GM13977 (cell line): ENCODE measurements around the gene C1QTNF5.

Experiments
- DNase-seq: peaks from one replicate; pipeline ENCODE4 v3.0.0; 2012; ENCODE audit warnings: low spot score
- in situ Hi-C: fragments of 300-500 bp; cut with MboI; formaldehyde crosslinking; loops from one replicate; pipeline ENCODE4 v1.12.0; 2022; ENCODE audit warnings: low sequenced_read_pairs, low pct_unique_long_range_greater_than_20kb, mixed read lengths, inconsistent platforms; ENCODE audit not compliant: unreplicated experiment
- TF ChIP-seq, protein P1 (sequence below): IDR thresholded peaks from 2 replicates; pipeline ENCODE4 v1.5.1; 2012; ENCODE audit warnings: mild to moderate bottlenecking, control low read depth; ENCODE audit not compliant: insufficient read depth; ENCODE audit errors: extremely low read depth, missing control alignments

The C1QTNF5 gene

DNA sequence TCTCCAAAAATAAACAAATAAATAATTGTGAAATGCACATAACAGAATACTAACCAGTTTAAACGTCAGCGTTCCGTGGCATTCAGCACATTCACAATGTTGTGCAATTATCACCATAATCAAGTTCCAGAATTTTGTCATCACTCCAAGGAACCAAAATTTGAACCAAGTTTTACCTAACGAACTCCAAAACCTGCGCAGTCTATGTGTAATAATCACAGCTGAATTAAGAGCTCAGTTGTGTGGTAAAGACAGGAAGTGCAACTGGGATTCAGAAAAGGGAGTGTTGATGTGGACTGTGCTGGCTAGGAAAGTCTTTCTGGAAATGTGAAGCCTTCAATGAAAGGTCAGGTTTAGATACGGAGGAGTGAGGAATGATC lies 18.3 kb downstream of the C1QTNF5 start:
- in situ Hi-C loops, result no loop called here
- DNase-seq, result no peak
- TF ChIP-seq, protein P1, sequence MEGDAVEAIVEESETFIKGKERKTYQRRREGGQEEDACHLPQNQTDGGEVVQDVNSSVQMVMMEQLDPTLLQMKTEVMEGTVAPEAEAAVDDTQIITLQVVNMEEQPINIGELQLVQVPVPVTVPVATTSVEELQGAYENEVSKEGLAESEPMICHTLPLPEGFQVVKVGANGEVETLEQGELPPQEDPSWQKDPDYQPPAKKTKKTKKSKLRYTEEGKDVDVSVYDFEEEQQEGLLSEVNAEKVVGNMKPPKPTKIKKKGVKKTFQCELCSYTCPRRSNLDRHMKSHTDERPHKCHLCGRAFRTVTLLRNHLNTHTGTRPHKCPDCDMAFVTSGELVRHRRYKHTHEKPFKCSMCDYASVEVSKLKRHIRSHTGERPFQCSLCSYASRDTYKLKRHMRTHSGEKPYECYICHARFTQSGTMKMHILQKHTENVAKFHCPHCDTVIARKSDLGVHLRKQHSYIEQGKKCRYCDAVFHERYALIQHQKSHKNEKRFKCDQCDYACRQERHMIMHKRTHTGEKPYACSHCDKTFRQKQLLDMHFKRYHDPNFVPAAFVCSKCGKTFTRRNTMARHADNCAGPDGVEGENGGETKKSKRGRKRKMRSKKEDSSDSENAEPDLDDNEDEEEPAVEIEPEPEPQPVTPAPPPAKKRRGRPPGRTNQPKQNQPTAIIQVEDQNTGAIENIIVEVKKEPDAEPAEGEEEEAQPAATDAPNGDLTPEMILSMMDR, result no peak

DNA sequence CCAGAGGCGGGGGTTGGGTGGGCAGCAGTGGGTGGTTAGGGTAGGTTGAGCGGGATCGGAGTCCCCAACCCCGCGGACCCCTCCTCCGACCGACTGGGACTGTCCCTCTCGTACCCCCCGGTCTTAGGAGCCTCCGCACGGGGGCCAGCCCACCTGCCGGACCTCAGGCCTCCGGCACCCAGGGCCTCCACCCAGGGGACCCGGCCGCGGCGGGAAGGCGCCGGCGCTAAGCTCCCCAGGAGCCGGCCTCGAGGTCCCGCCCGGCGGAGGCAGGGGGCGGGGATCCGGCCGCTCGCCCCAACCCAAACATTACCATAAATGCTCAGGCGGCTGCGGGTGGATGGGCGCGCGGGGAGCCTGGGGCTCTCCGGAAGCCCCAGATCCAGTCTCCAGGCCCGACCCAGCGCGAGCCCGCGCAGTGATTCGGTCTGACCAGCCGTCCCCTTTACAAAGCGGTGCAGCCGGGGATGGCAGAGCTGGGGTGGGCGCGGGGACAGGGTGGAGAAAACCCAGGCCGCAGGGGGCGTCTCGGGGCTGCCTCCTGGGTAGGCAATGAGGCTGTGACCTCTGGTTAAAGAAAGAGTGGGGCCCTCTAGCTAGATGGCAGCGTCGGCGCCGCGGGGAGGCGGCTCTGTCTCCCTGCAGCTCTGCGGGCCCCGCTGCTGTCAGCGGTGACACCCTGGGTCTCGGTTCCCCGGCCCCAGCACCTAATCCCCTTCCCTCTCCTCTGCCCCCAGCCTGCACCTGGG lies 19.7 kb downstream of the C1QTNF5 start:
- TF ChIP-seq, protein P1, result peak; percentile 23
- in situ Hi-C loops, result no loop called here
- peak; percentile 91 for DNase-seq

DNA sequence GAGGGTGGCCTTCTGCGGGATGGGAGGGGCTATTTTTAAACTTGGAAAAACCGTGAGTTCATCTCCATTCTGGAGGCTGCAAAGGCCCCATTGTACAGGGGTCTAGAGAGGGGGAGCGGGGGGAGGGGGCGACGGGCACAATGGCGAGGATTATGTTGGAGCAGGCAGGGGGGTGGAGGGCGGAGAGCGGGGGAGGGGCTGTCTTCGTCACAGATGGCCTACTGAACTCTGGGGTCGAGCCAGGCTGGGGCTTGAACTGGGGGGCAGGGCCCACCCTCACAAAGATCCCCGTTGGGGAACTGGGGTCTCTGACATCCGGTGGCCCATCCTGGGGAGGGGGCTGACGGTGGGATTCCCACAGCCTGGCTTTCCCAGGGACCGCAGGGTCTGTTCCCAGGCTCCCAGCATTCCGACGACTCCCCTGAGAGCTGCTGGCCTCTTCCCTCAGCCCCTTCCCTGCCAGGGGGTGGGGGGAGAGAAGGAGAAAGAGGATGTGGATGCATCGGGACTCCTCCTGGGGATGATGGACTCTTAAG lies 20.4 kb downstream of the C1QTNF5 start:
- peak; percentile 27 for DNase-seq
- TF ChIP-seq, protein P1, result no peak
- in situ Hi-C loops, result no loop called here

DNA sequence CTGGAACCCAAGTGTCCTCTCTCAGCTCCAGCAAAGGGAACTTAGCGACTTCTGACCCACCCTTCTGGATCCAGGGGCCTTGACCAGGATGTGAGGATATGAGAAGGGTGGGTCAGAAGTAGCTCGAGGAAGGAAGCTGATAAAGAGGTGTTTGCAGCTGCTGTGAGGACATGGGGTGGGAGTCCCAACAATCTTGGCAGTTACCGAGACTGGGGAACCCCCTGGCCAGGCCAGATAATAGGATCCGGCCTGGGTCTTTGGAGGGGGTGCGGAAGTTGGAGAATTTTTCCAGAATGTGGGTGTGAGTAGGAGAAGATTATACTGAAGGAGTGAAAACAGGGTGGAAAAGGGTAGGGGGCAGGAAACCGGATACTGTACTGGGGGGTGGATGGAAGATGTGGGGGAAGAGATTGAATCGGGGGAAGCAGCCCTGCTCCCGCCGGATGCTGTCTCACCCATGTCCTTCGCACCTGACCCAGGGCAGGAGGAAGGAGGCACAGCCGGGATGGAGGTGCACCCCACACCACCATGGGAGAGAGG lies 20.9 kb downstream of the C1QTNF5 start:
- DNase-seq, result peak; percentile 41
- TF ChIP-seq, protein P1, result no peak
- in situ Hi-C loops, result no loop called here

DNA sequence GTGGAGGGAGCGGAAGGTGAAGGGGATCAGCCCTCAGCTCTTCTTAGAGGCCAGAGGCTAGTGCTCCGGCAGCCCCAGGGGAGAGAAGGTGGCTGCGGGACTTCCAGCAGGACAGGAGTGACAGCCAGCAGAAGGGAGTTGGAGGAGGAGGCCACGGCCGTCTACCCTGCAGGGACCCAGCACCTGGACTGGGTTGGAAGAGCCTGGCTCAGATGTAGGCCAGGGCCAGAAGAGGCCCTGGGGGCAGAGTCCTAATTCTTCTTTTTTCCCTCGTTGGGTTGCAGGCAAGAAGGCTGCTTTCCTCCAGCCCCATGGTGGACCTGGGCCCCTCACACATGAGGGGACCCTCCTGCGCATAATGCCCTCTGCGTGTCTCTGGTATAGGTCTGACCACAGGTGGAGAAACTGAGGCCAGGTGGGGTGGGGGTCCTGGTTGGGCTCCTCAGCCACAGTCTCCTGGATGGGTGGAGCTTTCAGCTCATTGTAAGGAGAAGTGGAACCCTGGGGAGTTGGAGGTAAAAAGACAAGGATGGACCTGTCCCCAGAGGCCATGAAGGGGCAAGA lies 21.5 kb downstream of the C1QTNF5 start:
- TF ChIP-seq, protein P1, result no peak
- in situ Hi-C loops, result no loop called here
- no peak for DNase-seq

DNA sequence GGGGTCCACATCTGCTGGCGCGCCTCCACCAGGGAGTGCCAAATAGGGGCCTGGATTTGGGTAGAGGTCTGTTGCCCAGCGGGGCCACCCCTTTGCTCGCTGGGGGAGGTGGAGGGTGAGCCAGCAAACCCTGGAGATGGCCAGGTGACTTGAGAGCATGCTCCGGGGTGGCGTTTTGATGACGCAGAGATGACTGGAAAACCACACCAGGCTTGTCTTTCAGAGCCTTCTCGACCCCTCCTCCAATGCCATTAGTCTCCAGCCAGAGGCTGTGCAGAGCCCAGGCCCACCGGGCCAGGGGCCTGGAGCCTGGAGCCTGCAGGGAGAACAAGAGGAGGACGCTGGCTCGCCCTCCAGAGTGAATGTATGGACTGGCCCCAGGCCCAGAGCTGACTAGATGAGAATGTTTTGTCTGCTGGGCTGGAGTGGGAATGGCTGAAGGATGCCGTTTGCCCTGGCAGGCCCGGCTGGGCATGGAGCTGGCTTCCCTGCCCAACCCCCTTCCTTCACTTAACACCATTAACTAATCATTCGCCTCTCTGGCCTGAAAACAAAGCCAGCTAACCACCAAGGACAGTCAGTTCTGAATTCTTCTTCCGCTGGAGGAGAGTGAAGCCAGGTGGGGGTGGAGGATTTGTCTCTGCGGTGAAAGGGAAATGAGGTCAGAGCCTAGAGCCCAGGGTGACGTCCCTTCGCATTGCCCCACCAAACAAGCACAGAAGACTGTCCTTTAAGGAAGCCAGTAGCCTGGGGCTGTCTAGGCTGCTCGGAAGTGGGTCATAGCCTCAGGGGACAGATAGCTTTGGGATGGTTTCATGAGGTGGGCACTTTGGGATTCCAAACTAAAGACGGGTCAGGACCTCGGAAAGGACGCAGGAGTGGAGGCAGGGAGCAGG lies 22.2 kb downstream of the C1QTNF5 start:
- TF ChIP-seq, protein P1, result no peak
- in situ Hi-C loops, result no loop called here
- peak; percentile 66 for DNase-seq
